Measurements from ENCODE around the gene GIT1. TPM values are rescaled to one million over a fixed set of nuclear protein-coding genes. Genes with fewer than 3 reads are reported as not detected.

Gene GIT1
- total RNA-seq, 3 donors from 2014 or later: 28.6 to 41.0 (median 37.2) TPM

DNA sequence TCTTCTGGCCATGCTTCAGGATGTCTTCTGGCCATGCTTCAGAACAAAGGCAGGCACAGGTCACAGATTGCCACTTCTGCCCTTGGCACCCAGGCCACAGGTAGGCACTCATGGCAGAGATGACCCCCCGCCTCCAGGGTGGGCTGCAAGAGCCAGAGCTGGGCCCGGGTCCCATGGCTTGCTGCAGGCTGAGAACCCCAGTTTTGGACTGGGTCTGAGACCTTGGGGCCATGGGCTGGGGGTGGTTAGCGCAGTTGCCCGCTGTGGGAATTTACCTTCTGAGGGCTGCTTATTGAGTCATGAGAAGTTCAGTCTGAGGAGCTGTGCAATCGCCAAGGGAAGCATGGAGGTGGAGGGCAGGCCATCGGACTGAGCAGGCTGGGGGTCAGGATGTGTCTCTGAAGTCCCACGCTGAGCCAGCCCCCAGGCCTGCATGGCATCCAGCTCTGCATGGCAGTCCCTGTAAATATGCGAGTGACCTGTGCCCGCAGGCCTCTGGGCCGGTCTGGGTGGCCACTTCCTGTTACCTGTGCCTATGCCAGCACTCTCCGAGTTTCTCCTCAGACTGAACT is 5.2 kb upstream of the GIT1 start:
- TF ChIP-seq, protein P1, sequence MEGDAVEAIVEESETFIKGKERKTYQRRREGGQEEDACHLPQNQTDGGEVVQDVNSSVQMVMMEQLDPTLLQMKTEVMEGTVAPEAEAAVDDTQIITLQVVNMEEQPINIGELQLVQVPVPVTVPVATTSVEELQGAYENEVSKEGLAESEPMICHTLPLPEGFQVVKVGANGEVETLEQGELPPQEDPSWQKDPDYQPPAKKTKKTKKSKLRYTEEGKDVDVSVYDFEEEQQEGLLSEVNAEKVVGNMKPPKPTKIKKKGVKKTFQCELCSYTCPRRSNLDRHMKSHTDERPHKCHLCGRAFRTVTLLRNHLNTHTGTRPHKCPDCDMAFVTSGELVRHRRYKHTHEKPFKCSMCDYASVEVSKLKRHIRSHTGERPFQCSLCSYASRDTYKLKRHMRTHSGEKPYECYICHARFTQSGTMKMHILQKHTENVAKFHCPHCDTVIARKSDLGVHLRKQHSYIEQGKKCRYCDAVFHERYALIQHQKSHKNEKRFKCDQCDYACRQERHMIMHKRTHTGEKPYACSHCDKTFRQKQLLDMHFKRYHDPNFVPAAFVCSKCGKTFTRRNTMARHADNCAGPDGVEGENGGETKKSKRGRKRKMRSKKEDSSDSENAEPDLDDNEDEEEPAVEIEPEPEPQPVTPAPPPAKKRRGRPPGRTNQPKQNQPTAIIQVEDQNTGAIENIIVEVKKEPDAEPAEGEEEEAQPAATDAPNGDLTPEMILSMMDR (IDR thresholded peaks at IDR 0.05): no peak
- ATAC-seq (no peak), DNase-seq (peak in 2 of 3 donors; percentile 42 to 54)
- Histone ChIP-seq H3K9me3 (no peaks in the 10 kb centered on the region), H3K4me3 (no peak overlapping the region), H3K36me3 (ENCODE audit: low read depth) (no peaks in the 10 kb centered on the region), H3K4me1 (ENCODE audit: low read depth) (peaks cover 39% of the 10 kb centered on the region)
- intact Hi-C loops (cut with DNase I, micrococcal nuclease): no loop called here

DNA sequence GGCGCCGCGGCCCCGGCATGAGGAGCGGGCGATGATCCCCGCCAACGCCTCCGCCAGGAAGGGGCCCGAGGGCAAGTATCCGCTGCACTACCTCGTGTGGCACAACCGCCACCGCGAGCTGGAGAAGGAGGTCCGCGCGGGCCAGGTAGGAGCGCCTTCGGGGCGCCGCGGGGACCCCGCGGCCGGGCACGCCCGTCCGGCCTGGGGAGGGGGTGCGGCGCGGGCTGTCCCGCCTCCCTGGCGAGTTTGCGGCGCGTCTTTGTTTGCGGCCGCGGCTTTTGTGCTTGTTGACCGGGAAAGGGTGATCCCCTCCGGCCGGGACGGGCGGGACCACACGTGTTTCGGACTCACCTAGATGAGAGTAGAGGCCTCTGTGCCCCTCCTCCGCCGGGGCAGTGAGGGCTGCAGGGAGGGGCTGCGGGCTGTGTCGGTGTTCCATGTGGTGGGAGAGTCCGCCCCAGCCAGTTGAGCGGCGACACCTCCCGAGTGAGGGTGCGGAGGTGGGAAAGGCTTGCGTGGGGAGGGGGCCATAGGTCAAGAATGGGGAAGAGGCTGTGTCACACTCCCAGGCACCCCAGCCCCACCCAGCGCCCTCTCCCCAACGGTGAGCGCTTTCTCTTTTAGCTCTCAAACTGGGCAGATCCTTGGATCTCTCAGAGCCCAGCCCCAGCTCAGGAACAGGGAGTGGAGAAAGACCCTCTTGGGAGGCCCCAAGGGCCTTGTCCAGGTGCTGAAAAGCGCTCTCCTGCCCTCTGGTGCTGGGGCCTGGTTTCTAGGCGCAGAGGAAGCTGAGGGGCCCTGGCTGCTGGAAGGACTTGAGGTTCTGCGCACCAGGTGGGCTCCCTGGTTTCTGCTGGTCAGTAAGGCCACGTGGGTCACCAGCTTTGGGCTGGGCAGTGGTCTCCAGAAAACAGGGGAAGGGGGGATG is 4.4 kb upstream of the GIT1 start:
- ATAC-seq (no peak), DNase-seq (peak in 2 of 3 donors; percentile 52 to 62)
- peaks cover 39% of the 10 kb centered on the region for H3K4me1 ChIP-seq (ENCODE audit: low read depth)
- no peak overlapping the region for H3K4me3 ChIP-seq
- TF ChIP-seq, protein P1 (IDR thresholded peaks at IDR 0.05): no peak
- intact Hi-C loops (cut with DNase I, micrococcal nuclease): no loop called here
- no peaks in the 10 kb centered on the region for H3K9me3 ChIP-seq
- H3K36me3 ChIP-seq (ENCODE audit: low read depth): no peaks in the 10 kb centered on the region

DNA sequence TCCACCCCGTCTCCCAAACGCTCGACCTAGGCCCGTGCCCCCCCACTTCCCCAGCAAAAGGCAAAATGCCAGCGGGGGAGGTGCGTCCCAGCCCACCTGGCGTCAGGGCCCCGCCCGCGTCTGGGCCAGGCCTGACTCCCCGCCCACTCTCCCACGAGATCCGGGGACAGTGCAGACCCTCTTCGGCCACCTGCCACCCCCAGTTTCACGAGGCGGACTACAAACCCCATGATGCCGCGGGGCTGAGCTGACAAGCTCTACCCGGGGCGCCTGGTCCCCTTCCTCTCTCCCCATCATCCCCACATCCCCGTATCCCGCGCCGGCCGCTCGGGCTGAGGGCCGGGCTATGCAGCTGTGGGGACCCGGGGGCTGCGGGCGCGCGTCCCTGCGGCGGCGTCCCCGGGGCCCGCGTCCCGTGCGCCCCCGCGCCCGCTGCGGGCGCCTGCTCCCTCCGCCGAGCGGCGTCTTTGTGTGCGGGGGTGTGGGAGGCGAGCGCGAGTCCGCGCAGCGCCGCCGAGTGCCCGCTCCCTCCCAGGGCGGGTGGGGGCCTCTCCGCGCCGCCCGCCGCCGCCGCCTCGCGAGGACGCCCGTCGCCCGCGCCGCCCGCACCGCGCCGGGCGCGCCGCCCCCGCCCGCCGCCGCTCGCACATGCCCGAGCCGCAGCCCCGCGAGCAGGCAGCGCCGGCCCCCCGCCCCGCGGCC is 3.6 kb upstream of the GIT1 start, which contains the start of gene ANKRD13B:
Gene ANKRD13B (plus strand): TSS at position 283 of the 702 bp plus-strand sequence. CDS start 490 bp downstream, outside the sequence.
- no peaks in the 10 kb centered on the region for H3K9me3 ChIP-seq
- no peaks in the 10 kb centered on the region for H3K36me3 ChIP-seq (ENCODE audit: low read depth)
- peak within 1 kb of the TSS; percentile 32 for H3K4me3 ChIP-seq
- H3K4me1 ChIP-seq (ENCODE audit: low read depth): peaks cover 44% of the 10 kb centered on the region
- intact Hi-C loops (cut with DNase I, micrococcal nuclease): no loop called here
- DNase-seq (peak; percentile 63 to 74 (median 74)), ATAC-seq (no peak)
- TF ChIP-seq, protein P1 (IDR thresholded peaks at IDR 0.05): no peak

DNA sequence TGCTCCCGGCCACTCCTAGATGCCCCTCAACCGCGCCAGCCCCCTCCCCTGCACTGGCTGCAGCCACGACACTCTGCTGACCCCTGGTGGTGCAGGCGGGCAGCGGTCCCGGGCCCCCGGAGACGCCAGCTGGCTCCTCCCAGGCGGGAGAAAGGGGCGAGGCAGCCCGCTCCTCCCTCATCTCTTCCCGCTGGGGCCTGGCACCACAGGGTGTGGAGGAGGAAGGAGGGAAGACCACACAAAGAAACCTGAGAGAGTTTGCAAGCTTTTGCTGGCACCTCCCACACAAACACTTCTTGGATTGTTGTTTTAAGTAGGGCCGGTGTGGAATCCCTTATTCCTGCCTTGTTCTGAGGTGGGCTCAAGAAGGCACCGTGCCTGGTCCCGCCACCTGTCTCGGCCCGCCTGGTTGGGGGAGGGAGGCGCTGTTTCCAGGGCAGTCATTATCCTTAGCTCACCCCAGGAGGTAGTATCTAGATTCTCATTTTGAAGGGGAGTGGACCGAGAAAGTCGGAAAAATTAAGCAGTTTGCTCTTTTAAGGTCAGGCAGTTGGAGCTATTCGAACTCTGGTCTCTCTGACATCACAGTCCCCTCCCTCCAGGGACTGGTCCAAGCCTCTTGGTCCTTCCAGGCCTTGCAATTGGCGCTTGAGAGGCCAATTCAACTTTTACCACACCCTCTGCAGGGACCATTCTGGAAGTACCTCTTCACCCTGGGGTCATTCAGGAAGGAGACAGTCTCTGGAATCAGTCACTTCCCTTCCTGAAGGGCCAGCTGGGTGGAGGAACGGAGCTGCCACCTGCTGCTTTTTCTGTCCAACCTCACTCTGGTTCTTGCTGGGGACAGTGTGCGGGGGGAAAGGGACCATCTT is 2.5 kb upstream of the GIT1 start:
- Histone ChIP-seq H3K4me3 (no peak overlapping the region), H3K36me3 (ENCODE audit: low read depth) (no peaks in the 10 kb centered on the region), H3K9me3 (no peaks in the 10 kb centered on the region), H3K4me1 (ENCODE audit: low read depth) (peaks cover 48% of the 10 kb centered on the region)
- TF ChIP-seq, protein P1 (IDR thresholded peaks at IDR 0.05): peak; percentile 99
- ATAC-seq (peak; percentile 81), DNase-seq (peak; percentile 93 to 96 (median 94))
- intact Hi-C loops (cut with DNase I, micrococcal nuclease): no loop called here
